Activated T-helper 1 cell treated with anti-CD3 and anti-CD28 coated beads, Interleukin-12 subunit alpha, Interleukin-12 subunit beta, Interleukin-2, Interleukin-4 antibody, amounts not matched to agents 30 ng/mL and 10 ng/mL and 1 ng/mL, durations not matched to agents 14 hours and 24 hours and 36 hours (primary cell): ENCODE measurements around the gene PTK6. TPM values are rescaled to one million over a fixed set of nuclear protein-coding genes. Genes with fewer than 3 reads are reported as not detected.

Source experiments
- DNase-seq: peaks from one replicate; pipeline ENCODE4 v3.0.0; 2021; ENCODE audit warnings: low spot score
- H3K27ac Mint-ChIP-seq: one replicate; pipeline ENCODE4 v1.8.0; 2021; ENCODE audit warnings: mild to moderate bottlenecking, mixed read lengths
- H3K27me3 Mint-ChIP-seq: one replicate; pipeline ENCODE4 v1.8.0; 2022; ENCODE audit warnings: mild to moderate bottlenecking, moderate library complexity, mixed read lengths; ENCODE audit not compliant: insufficient read depth
- H3K36me3 Mint-ChIP-seq: one replicate; pipeline ENCODE4 v1.8.0; 2021; ENCODE audit warnings: low read depth, mixed read lengths
- H3K4me1 Mint-ChIP-seq: one replicate; pipeline ENCODE4 v1.8.0; 2021; ENCODE audit warnings: low read depth, mixed read lengths
- H3K4me3 Mint-ChIP-seq: one replicate; pipeline ENCODE4 v1.8.0; 2021; ENCODE audit warnings: mild to moderate bottlenecking, moderate library complexity, mixed read lengths
- H3K9me3 Mint-ChIP-seq: one replicate; pipeline ENCODE4 v1.8.0; 2021; ENCODE audit warnings: mixed read lengths
- intact Hi-C: fragments of 100-400 bp; cut with micrococcal nuclease; formaldehyde crosslinking; loops from one replicate; pipeline ENCODE4 v1.15.1; 2024
- total RNA-seq: library from RNA; stranded (reverse); gene quantifications from 2 replicates; pipeline ENCODE4 v1.2.3, GENCODE V29; 2022

PTK6 gene
- total RNA-seq, 1 donor from 2014 or later: 0.16 TPM

- Mint-ChIP-seq H3K4me3 (no peak overlapping the region), H3K4me1 (no peaks in the 10 kb centered on the region), H3K27ac (no peak overlapping the region), H3K9me3 (no peaks in the 10 kb centered on the region), H3K36me3 (no peaks in the 10 kb centered on the region), H3K27me3 (no peaks in the 10 kb centered on the region)
- intact Hi-C loops: no loop called here
- no peak for DNase-seq
Measured at GRCh38 chr20:63540417-63541186, 3.4 kb upstream of the PTK6 start.

GRCh38 chr20:63539441-63540370, 2.5 kb upstream of the PTK6 start:
- no peaks in the 10 kb centered on the region for H3K9me3 Mint-ChIP-seq
- intact Hi-C loops: loop anchor here (2.0 to 5.0 kb wide), 2 partner anchors 198 to 581 kb away; partner anchors contain the start of genes LIME1 and SLC2A4RG

GRCh38 chr20:63539092-63539430, 1.9 kb upstream of the PTK6 start:
- no peaks in the 10 kb centered on the region for H3K9me3 Mint-ChIP-seq
- H3K27ac Mint-ChIP-seq: no peak overlapping the region
- H3K36me3 Mint-ChIP-seq: no peaks in the 10 kb centered on the region
- H3K4me1 Mint-ChIP-seq: no peaks in the 10 kb centered on the region
- no peak overlapping the region for H3K4me3 Mint-ChIP-seq
- no peak for DNase-seq
- no peaks in the 10 kb centered on the region for H3K27me3 Mint-ChIP-seq
- intact Hi-C loops: loop anchor here (2.0 to 5.0 kb wide), 2 partner anchors 198 to 582 kb away; partner anchors contain the start of genes LIME1 and SLC2A4RG

More at GRCh38 chr20:63539441-63540370, 2.5 kb upstream of the PTK6 start:
- no peak overlapping the region for H3K4me3 Mint-ChIP-seq
- no peaks in the 10 kb centered on the region for H3K27me3 Mint-ChIP-seq
- DNase-seq: no peak
- no peaks in the 10 kb centered on the region for H3K4me1 Mint-ChIP-seq
- H3K36me3 Mint-ChIP-seq: no peaks in the 10 kb centered on the region
- no peak overlapping the region for H3K27ac Mint-ChIP-seq

- no peaks in the 10 kb centered on the region for H3K36me3 Mint-ChIP-seq
- H3K9me3 Mint-ChIP-seq: no peaks in the 10 kb centered on the region
- H3K4me1 Mint-ChIP-seq: no peaks in the 10 kb centered on the region
- peak overlapping the region; percentile 90 for H3K27ac Mint-ChIP-seq
- peak; percentile 28 for DNase-seq
- H3K4me3 Mint-ChIP-seq: no peak overlapping the region
- H3K27me3 Mint-ChIP-seq: no peaks in the 10 kb centered on the region
- intact Hi-C loops: loop anchor here (1.0 to 5.0 kb wide), 7 partner anchors 120 to 582 kb away; partner anchors contain the start of genes LIME1, RTEL1 and SLC2A4RG
Measured at GRCh38 chr20:63538204-63539091, 1.3 kb upstream of the PTK6 start.

- intact Hi-C loops: loop anchor here (1.0 to 5.0 kb wide), 15 partner anchors 16 to 583 kb away; partner anchors contain the start of genes LIME1, PPDPF, RTEL1 and SLC2A4RG
Measured at GRCh38 chr20:63537525-63538203, 488 bp upstream of the PTK6 start.

GRCh38 chr20:63536241-63536977, 767 bp downstream of the PTK6 start:
- no peaks in the 10 kb centered on the region for H3K36me3 Mint-ChIP-seq
- no peaks in the 10 kb centered on the region for H3K4me1 Mint-ChIP-seq
- no peak for DNase-seq
- peak overlapping the region; percentile 52 for H3K27ac Mint-ChIP-seq
- peaks cover 1% of the 10 kb centered on the region for H3K27me3 Mint-ChIP-seq
- H3K9me3 Mint-ChIP-seq: no peaks in the 10 kb centered on the region
- intact Hi-C loops: loop anchor here (2.0 to 5.0 kb wide), 2 partner anchors 172 to 201 kb away; partner anchors contain the start of genes LIME1, SLC2A4RG and ZGPAT
- no peak overlapping the region for H3K4me3 Mint-ChIP-seq

More at GRCh38 chr20:63537525-63538203, 488 bp upstream of the PTK6 start:
- no peaks in the 10 kb centered on the region for H3K4me1 Mint-ChIP-seq
- no peaks in the 10 kb centered on the region for H3K36me3 Mint-ChIP-seq
- peak overlapping the region; percentile 90 for H3K27ac Mint-ChIP-seq
- peaks cover 1% of the 10 kb centered on the region for H3K27me3 Mint-ChIP-seq
- H3K4me3 Mint-ChIP-seq: peak overlapping the region; percentile 68
- DNase-seq: peak; percentile 95
- H3K9me3 Mint-ChIP-seq: no peaks in the 10 kb centered on the region

GRCh38 chr20:63534831-63535651, 2.1 kb downstream of the PTK6 start:
- H3K4me1 Mint-ChIP-seq: no peaks in the 10 kb centered on the region
- H3K4me3 Mint-ChIP-seq: no peak overlapping the region
- no peaks in the 10 kb centered on the region for H3K36me3 Mint-ChIP-seq
- DNase-seq: no peak
- H3K9me3 Mint-ChIP-seq: no peaks in the 10 kb centered on the region
- intact Hi-C loops: loop anchor here (5.0 kb wide), 1 partner anchor 202 kb away; the partner anchor contains the start of genes LIME1 and SLC2A4RG
- peaks cover 1% of the 10 kb centered on the region for H3K27me3 Mint-ChIP-seq
- no peak overlapping the region for H3K27ac Mint-ChIP-seq

GRCh38 chr20:63534427-63534830, 2.7 kb downstream of the PTK6 start:
- Mint-ChIP-seq H3K27ac (no peak overlapping the region), H3K36me3 (no peaks in the 10 kb centered on the region), H3K4me1 (no peaks in the 10 kb centered on the region), H3K4me3 (no peak overlapping the region), H3K9me3 (no peaks in the 10 kb centered on the region), H3K27me3 (peaks cover 1% of the 10 kb centered on the region)
- no peak for DNase-seq
- intact Hi-C loops: no loop called here

GRCh38 chr20:63533871-63534393, 3.2 kb downstream of the PTK6 start:
- DNase-seq: no peak
- H3K27ac Mint-ChIP-seq: no peak overlapping the region
- peaks cover 1% of the 10 kb centered on the region for H3K27me3 Mint-ChIP-seq
- H3K4me3 Mint-ChIP-seq: no peak overlapping the region
- no peaks in the 10 kb centered on the region for H3K36me3 Mint-ChIP-seq
- no peaks in the 10 kb centered on the region for H3K4me1 Mint-ChIP-seq
- no peaks in the 10 kb centered on the region for H3K9me3 Mint-ChIP-seq
- intact Hi-C loops: no loop called here

- H3K4me3 Mint-ChIP-seq: no peak overlapping the region
- H3K4me1 Mint-ChIP-seq: no peaks in the 10 kb centered on the region
- no peaks in the 10 kb centered on the region for H3K36me3 Mint-ChIP-seq
- H3K9me3 Mint-ChIP-seq: no peaks in the 10 kb centered on the region
- no peak overlapping the region for H3K27ac Mint-ChIP-seq
- intact Hi-C loops: no loop called here
- peaks cover 1% of the 10 kb centered on the region for H3K27me3 Mint-ChIP-seq
- no peak for DNase-seq
Measured at GRCh38 chr20:63533388-63533787, 3.8 kb downstream of the PTK6 start.
